Esophagus muscularis mucosa (tissue), 4 donors: ENCODE data around the gene LDLRAD3. TPM values are rescaled to one million over a fixed set of nuclear protein-coding genes. Genes with fewer than 3 reads are reported as not detected.

Source experiments
- DNase-seq: peaks from one replicate; pipeline ENCODE4 v3.0.0-alpha.2; 2017; ENCODE audit errors: extremely low spot score
- H3K27ac ChIP-seq, 4 donors: fragments of 200-600 bp; sonication (generic); replicated peaks in 1 of 4; 1 replicate in 3 of 4; 2 replicates in 1 of 4; pipeline ENCODE4 v1.5.1; 2016 to 2019; ENCODE audit warnings: mild to moderate bottlenecking in 1 of 4
- H3K27me3 ChIP-seq, 4 donors: fragments of 200-600 bp; sonication (generic); one replicate each; pipeline versions ENCODE4 v1.5.1 to v1.6.0; 2016 to 2019
- H3K36me3 ChIP-seq, 4 donors: fragments of 200-600 bp; sonication (generic); one replicate each; pipeline ENCODE4 v1.5.1; 2016 to 2019
- H3K4me1 ChIP-seq, 4 donors: fragments of 200-600 bp; sonication (generic); one replicate each; pipeline ENCODE4 v1.5.1; 2016 to 2019
- H3K4me3 ChIP-seq, 4 donors: fragments of 200-600 bp; sonication (generic); 1 replicate in 2 of 4; 2 replicates in 2 of 4; pipeline ENCODE4 v1.5.1; 2016 to 2019; ENCODE audit warnings: mild to moderate bottlenecking in 4 of 4, moderate library complexity in 1 of 4
- H3K9me3 ChIP-seq, 4 donors: fragments of 200-600 bp; sonication (generic); 1 replicate in 3 of 4; 2 replicates in 1 of 4; pipeline ENCODE4 v1.5.1; 2016 to 2019
- EP300 ChIP-seq: sonication (generic); formaldehyde crosslinking; IDR thresholded peaks from one replicate; pipeline ENCODE4 v1.6.1; 2017; ENCODE audit warnings: antibody characterized with exemption
- POLR2A ChIP-seq: fragments of 450-650 bp; IDR thresholded peaks from one replicate; pipeline ENCODE4 v1.6.1; 2017; ENCODE audit warnings: antibody characterized with exemption, moderate library complexity, mild to moderate bottlenecking, low read depth
- POLR2AphosphoS5 ChIP-seq, 2 donors: sonication (generic); formaldehyde crosslinking; IDR thresholded peaks; one replicate each; pipeline ENCODE4 v1.6.1; 2017; ENCODE audit warnings: antibody characterized with exemption in 2 of 2
- WGBS: methylation state at CpG from one replicate; pipeline ENCODE4 v1.1.5; 2018; 5-methylcytosine and 5-hydroxymethylcytosine counted together
- intact Hi-C: fragments of 100-400 bp; cut with DNase I; formaldehyde crosslinking; loops from one replicate; pipeline ENCODE4 v1.15.1; 2023
- total RNA-seq, 4 donors: library from RNA; depleted of rRNA; stranded (reverse); fragments of >200 nt; gene quantifications; one replicate each; pipeline versions ENCODE4 v1.1.0 to v1.2.1, GENCODE V29; 2016
- TF ChIP-seq, protein P1 (sequence below), 3 experiments: fragments of 200-600 bp in 2 of 3; fragments of 450-650 bp in 1 of 3; sonication (generic) in 2 of 3; IDR thresholded peaks; one replicate each; pipeline ENCODE4 v1.5.1; 2017 to 2019; ENCODE audit warnings: antibody characterized with exemption in 3 of 3, mild to moderate bottlenecking in 2 of 3, moderate library complexity in 1 of 3

LDLRAD3 gene
- total RNA-seq, 4 donors from 2014 or later, result 6.8 to 8.7 (median 8.2) TPM

DNA sequence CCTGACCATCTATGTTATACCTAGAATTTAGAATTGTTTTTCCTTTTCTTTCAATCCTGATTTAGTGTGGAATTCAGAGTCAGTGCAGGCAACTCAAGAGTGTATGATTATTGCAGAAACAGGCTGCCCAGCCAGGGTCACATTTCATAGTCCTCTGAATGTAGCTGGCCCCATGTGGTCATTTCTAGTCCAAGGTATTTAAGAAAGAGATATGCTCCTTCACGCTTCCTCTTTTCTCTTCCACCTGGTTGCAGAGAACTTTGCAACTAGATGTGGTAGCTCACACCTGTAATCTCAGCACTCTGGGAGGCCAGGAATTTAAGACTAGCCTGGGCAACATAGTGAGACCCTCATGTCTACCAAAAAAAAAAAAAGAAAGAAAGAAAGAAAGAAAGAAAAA is 27.6 kb upstream of the LDLRAD3 start:
- WGBS, result 100% methylated on average over 1 of the region's 1 CpG
- no peak for DNase-seq
- H3K9me3 ChIP-seq, result no peaks in the 10 kb centered on the region
- H3K27ac ChIP-seq, result no peak overlapping the region
- no peaks in the 10 kb centered on the region for H3K36me3 ChIP-seq
- intact Hi-C loops, result no loop called here
- H3K4me3 ChIP-seq, result no peak overlapping the region
- TF ChIP-seq POLR2AphosphoS5 (IDR thresholded peaks at IDR 0.05), result no peak
- TF ChIP-seq POLR2A, result no peak
- TF ChIP-seq, protein P1, sequence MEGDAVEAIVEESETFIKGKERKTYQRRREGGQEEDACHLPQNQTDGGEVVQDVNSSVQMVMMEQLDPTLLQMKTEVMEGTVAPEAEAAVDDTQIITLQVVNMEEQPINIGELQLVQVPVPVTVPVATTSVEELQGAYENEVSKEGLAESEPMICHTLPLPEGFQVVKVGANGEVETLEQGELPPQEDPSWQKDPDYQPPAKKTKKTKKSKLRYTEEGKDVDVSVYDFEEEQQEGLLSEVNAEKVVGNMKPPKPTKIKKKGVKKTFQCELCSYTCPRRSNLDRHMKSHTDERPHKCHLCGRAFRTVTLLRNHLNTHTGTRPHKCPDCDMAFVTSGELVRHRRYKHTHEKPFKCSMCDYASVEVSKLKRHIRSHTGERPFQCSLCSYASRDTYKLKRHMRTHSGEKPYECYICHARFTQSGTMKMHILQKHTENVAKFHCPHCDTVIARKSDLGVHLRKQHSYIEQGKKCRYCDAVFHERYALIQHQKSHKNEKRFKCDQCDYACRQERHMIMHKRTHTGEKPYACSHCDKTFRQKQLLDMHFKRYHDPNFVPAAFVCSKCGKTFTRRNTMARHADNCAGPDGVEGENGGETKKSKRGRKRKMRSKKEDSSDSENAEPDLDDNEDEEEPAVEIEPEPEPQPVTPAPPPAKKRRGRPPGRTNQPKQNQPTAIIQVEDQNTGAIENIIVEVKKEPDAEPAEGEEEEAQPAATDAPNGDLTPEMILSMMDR (IDR thresholded peaks at IDR 0.05), result no peak
- TF ChIP-seq EP300, result no peak
- H3K27me3 ChIP-seq, result no peaks in the 10 kb centered on the region
- peaks cover 0 to 5% (median 2%) of the 10 kb centered on the region in 4 donors for H3K4me1 ChIP-seq

DNA sequence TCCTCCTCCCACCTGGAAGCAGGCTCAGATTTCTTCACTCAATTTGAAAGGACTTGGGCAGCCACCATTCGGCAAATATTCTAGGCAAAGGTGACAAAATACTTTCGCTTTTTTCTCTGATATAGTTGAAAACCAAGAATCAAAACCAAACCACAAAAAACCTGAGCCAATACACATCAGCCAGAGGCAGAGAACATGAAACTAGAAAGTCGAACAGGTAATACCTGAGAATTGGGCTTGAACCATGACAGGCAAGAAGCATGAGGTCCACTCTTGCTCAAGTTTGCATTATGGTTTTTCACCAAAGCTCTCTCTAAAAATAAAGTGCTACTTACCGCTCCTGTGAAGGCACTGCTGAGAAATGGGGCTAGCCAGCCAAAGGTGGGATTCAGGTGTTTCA is 26.2 kb upstream of the LDLRAD3 start:
- TF ChIP-seq EP300, result no peak
- no peak for TF ChIP-seq POLR2A
- TF ChIP-seq, protein P1 (IDR thresholded peaks at IDR 0.05), result no peak
- intact Hi-C loops, result no loop called here
- H3K4me1 ChIP-seq, result no peaks in the 10 kb centered on the region
- no peaks in the 10 kb centered on the region for H3K27me3 ChIP-seq
- H3K4me3 ChIP-seq, result no peak overlapping the region
- no peak overlapping the region for H3K27ac ChIP-seq
- WGBS, result 93% methylated on average over 4 of the region's 4 CpGs
- no peaks in the 10 kb centered on the region for H3K36me3 ChIP-seq
- DNase-seq, result no peak
- no peaks in the 10 kb centered on the region for H3K9me3 ChIP-seq

DNA sequence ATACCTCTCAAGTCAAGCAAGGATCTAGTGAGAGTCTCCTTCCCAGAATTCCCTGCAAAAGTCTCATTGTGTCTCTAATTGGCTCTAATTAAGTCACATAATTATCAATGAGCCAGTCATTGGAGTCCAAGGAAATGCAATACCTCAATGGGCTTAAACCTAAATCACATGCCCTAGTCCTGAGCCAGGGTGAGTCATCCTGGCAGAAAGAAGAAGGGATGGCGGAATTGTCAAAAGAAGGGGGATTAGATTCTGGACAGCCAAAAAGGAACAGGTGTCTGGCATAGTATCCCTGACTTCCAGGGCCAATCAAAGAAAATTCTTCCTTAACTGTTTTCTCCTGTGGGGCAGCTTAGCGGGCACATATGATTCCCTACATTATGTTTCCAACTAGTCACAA is 25.1 kb upstream of the LDLRAD3 start:
- H3K27me3 ChIP-seq, result no peaks in the 10 kb centered on the region
- WGBS, result 88% methylated on average over 2 of the region's 2 CpGs
- H3K9me3 ChIP-seq, result no peaks in the 10 kb centered on the region
- no peaks in the 10 kb centered on the region for H3K36me3 ChIP-seq
- no peak for DNase-seq
- H3K4me3 ChIP-seq, result no peak overlapping the region
- no peaks in the 10 kb centered on the region for H3K4me1 ChIP-seq
- intact Hi-C loops, result no loop called here
- no peak overlapping the region for H3K27ac ChIP-seq
- TF ChIP-seq POLR2A, result no peak
- TF ChIP-seq, protein P1 (IDR thresholded peaks at IDR 0.05), result no peak
- TF ChIP-seq POLR2AphosphoS5 (IDR thresholded peaks at IDR 0.05), result no peak
- no peak for TF ChIP-seq EP300

DNA sequence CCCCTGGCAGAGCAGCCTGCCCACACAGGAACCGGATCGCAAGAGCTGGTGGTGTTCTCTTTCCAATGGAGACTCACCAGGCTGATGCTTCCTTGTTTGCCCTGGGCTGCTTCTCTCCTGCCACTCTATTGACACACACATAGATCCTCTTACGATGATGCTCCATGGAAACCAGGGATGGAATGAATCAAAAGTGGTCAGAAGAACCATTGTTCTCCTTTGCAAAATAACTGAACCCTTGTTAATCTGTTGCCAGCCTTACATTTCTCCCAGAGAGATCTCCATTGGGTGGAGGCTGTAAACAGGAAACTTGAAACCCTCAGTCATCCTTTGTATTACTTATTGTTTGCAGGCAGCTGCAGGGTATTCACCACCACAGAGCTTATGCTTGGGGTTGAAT is 24.6 kb upstream of the LDLRAD3 start:
- Histone ChIP-seq H3K4me1 (no peaks in the 10 kb centered on the region), H3K27ac (no peak overlapping the region), H3K36me3 (no peaks in the 10 kb centered on the region), H3K27me3 (no peaks in the 10 kb centered on the region), H3K9me3 (no peaks in the 10 kb centered on the region), H3K4me3 (no peak overlapping the region)
- WGBS, result 51% methylated on average over 3 of the region's 3 CpGs
- intact Hi-C loops, result no loop called here
- TF ChIP-seq, protein P1 (IDR thresholded peaks at IDR 0.05), result no peak
- TF ChIP-seq EP300, result no peak
- no peak for TF ChIP-seq POLR2AphosphoS5 (IDR thresholded peaks at IDR 0.05)
- no peak for TF ChIP-seq POLR2A
- no peak for DNase-seq

DNA sequence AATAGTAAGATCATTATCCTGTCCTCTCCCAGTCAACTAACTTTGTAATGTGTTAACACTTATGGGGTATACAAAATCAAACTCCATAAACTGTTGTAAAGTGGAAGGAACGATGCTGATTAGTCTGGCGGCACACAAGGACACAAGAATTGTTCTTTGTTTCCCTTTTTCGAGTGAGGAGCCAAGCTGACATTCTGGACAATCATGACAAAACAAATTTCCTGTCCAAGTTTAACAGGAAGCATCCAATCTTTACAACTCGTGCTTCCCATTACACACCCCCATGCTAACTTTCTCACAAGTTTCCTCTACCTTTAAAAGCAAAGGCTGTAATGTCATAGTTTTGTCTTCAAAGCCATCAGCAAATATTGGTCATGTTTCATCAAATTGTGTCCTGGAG is 20.4 kb upstream of the LDLRAD3 start:
- Histone ChIP-seq H3K27me3 (no peaks in the 10 kb centered on the region), H3K9me3 (no peaks in the 10 kb centered on the region), H3K4me3 (no peak overlapping the region), H3K27ac (no peak overlapping the region), H3K4me1 (peaks cover 0 to 16% (median 14%) of the 10 kb centered on the region in 4 donors), H3K36me3 (no peaks in the 10 kb centered on the region)
- intact Hi-C loops, result no loop called here
- WGBS, result 32% methylated on average over 4 of the region's 4 CpGs
- TF ChIP-seq, protein P1 (IDR thresholded peaks at IDR 0.05), result no peak
- TF ChIP-seq EP300 (no peak), POLR2A (no peak), POLR2AphosphoS5 (IDR thresholded peaks at IDR 0.05) (no peak)
- no peak for DNase-seq
